Measurements from ENCODE around the gene TSGA10IP.

- no peak for TF ChIP-seq CTCF (IDR thresholded peaks at IDR 0.05)
- TF ChIP-seq EZH2 (IDR thresholded peaks at IDR 0.05; ENCODE audit: borderline replicate concordance, insufficient read depth, low read depth, low read length, poor library complexity, severe bottlenecking), result no peak
Observed at GRCh38 chr11:65921033-65921555, 24.2 kb upstream of the TSGA10IP start.

Measured in B cell (primary cell).